Upper lobe of left lung (tissue), 6 donors: ENCODE results near the gene GJA9. TPM values are rescaled to one million over a fixed set of nuclear protein-coding genes. Genes with fewer than 3 reads are reported as not detected.

ENCODE experiments used
- ATAC-seq, 2 donors: fragments of 200-7000 bp; cut with Tn5 transposase; one replicate each; pipeline ENCODE4 v1.9.1; 2022; ENCODE audit warnings: mild to moderate bottlenecking in 2 of 2, moderate library complexity in 2 of 2; ENCODE audit not compliant: low FRiP score in 2 of 2
- DNase-seq, 2 donors: peaks; one replicate each; pipeline ENCODE4 v3.0.0-alpha.2; 2019 to 2020
- H3K27ac ChIP-seq, 4 donors: fragments of 200-600 bp; sonication (generic); one replicate each; pipeline ENCODE4 v1.5.1; 2016 to 2019
- H3K27me3 ChIP-seq, 4 donors: fragments of 200-600 bp; sonication (generic); one replicate each; pipeline ENCODE4 v1.5.1; 2017 to 2019
- H3K36me3 ChIP-seq, 4 donors: fragments of 200-600 bp; sonication (generic); one replicate each; pipeline ENCODE4 v1.5.1; 2016 to 2019
- H3K4me1 ChIP-seq, 4 donors: fragments of 200-600 bp; sonication (generic); one replicate each; pipeline ENCODE4 v1.5.1; 2018 to 2019
- H3K4me3 ChIP-seq, 4 donors: fragments of 200-600 bp; sonication (generic); one replicate each; pipeline ENCODE4 v1.5.1; 2017 to 2019; ENCODE audit warnings: mild to moderate bottlenecking in 2 of 4, moderate library complexity in 1 of 4
- H3K9me3 ChIP-seq, 4 donors: fragments of 200-600 bp; sonication (generic); one replicate each; pipeline ENCODE4 v1.5.1; 2018 to 2019
- CTCF ChIP-seq, 6 experiments: fragments of 450-650 bp in 4 of 6; fragments of 200-600 bp in 2 of 6; sonication (generic) in 2 of 6; IDR thresholded peaks; one replicate each; pipeline ENCODE4 v1.5.1; 2016 to 2019; ENCODE audit warnings: antibody characterized with exemption in 6 of 6
- EP300 ChIP-seq, 4 donors: sonication (generic); formaldehyde crosslinking; IDR thresholded peaks; one replicate each; pipeline ENCODE4 v1.5.1; 2017; ENCODE audit warnings: antibody characterized with exemption in 4 of 4, control low read depth in 2 of 4
- POLR2A ChIP-seq, 4 donors: fragments of 450-650 bp; IDR thresholded peaks; one replicate each; pipeline ENCODE4 v1.5.1; 2016 to 2017; ENCODE audit warnings: antibody characterized with exemption in 4 of 4, mild to moderate bottlenecking in 2 of 4
- POLR2AphosphoS5 ChIP-seq, 2 donors: sonication (generic); formaldehyde crosslinking; IDR thresholded peaks; one replicate each; pipeline ENCODE4 v1.5.1; 2017; ENCODE audit warnings: antibody characterized with exemption in 2 of 2
- WGBS, 2 donors: methylation state at CpG; one replicate each; pipeline ENCODE4 v1.1.5; 2017 to 2018; 5-methylcytosine and 5-hydroxymethylcytosine counted together
- total RNA-seq, 6 donors: library from RNA; depleted of rRNA in 4 of 6; stranded (reverse); fragments of >200 nt in 4 of 6; gene quantifications; one replicate each; pipeline versions ENCODE4 v1.1.0 to v1.2.1, GENCODE V29; 2016 to 2021
- donor health status: DM: no; HTN: no; CAD: no; lungs with moderate emphysema.
- donor health status: DM: no; HTN: yes; CAD: no; lungs with severe emphysema.

GJA9 gene
- total RNA-seq, 6 donors from 2014 or later = not detected

DNA sequence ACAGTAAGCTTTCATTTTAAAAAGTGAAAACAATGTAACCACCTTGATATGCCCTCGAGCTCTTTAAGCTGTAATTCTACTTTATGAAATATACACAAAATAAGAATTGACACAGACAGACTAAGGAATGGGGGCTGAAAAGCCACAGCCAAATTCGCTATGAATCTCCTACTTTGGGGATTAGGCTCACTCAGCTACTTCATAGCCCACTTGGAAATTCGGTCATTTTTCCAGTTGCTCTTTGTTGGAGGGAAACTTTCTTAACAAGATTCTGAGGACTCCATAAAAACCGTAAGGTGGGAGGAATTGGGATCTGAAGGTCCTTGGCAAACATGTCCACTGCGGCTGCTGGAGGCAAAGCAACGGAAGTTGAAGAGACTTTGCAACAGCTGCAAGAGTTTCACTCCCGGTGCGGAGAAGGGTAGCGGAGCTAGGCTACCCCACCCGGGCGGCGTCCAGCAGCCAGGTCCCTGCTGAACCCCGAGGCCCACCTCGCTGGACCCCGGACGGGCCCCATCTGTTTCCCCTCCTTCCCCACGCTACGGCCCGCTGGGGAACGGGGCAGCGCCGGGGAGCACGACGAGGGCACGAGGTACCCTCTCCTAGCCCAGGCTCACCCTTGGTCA is 8.9 kb downstream of the GJA9 start:
- 4 to 16% methylated on average over 5 to 25 of the region's 25 CpGs for WGBS, 2 donors
- ATAC-seq = peak in 1 of 2 donors; percentile 48

DNA sequence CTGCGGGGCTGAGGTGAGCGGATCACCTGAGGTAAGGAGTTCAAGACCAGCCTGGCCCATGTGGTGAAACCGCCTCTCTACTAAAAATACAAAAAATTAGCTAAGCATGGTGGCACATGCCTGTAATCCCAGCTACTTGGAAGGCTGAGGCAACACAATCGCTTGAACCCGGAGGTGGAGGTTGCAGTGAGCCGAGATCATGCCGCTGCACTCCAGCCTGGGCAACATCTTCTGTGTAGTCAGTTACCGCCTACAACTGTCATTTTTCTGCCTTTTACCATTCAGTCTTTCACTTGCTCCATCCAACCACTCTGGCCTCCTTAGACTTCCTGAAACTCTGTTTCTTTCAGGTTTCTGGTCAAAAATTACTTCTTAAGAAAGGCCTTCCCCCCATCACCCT is 10.4 kb downstream of the GJA9 start:
- H3K36me3 ChIP-seq = peaks cover 0 to 7% (median 4%) of the 10 kb centered on the region in 4 donors
- no peak overlapping the region for H3K4me3 ChIP-seq
- H3K27ac ChIP-seq = no peak overlapping the region
- H3K4me1 ChIP-seq = peaks cover 13 to 17% (median 15%) of the 10 kb centered on the region in 4 donors
- no peak for TF ChIP-seq EP300 (IDR thresholded peaks at IDR 0.05)
- ATAC-seq (no peak), DNase-seq (no peak)
- WGBS, 2 donors = 93 to 94% methylated on average over 8 of the region's 8 CpGs
- no peaks in the 10 kb centered on the region for H3K9me3 ChIP-seq
- H3K27me3 ChIP-seq = no peaks in the 10 kb centered on the region

More for the DNA sequence above, 8.9 kb downstream of the GJA9 start:
- Histone ChIP-seq H3K27me3 (no peaks in the 10 kb centered on the region), H3K4me1 (peaks cover 13 to 17% (median 15%) of the 10 kb centered on the region in 4 donors), H3K4me3 (peak overlapping the region; percentile 71 to 97 (median 80)), H3K36me3 (no peaks in the 10 kb centered on the region), H3K9me3 (no peaks in the 10 kb centered on the region), H3K27ac (peak overlapping the region; percentile 15 to 85 (median 66))
- TF ChIP-seq POLR2AphosphoS5 (IDR thresholded peaks at IDR 0.05) (no peak), POLR2A (IDR thresholded peaks at IDR 0.05) (no peak), CTCF (IDR thresholded peaks at IDR 0.05) (no peak), EP300 (IDR thresholded peaks at IDR 0.05) (no peak)
- DNase-seq = peak in 1 of 2 donors; percentile 26

DNA sequence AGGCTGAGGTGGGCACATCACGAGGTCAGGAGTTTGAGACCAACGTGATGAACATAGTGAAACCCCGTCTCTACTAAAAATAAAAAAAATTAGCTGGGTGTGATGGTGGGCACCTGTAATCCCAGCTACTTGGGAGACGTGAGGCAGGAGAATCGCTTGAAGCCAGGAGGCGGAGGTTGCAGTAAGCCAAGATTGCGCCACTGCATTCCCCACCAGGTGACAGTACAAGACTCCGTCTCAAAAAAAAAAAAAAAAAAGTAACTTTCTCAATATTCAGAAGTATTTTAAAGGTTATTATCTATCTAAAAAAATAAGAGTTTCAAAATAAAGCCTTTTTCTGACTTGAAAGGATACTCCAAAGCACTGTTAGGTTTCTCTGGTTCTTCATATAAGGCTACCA is 14.2 kb downstream of the GJA9 start:
- Histone ChIP-seq H3K36me3 (peaks cover 0 to 13% (median 4%) of the 10 kb centered on the region in 4 donors), H3K27me3 (no peaks in the 10 kb centered on the region), H3K9me3 (no peaks in the 10 kb centered on the region), H3K27ac (no peak overlapping the region), H3K4me3 (no peak overlapping the region), H3K4me1 (peaks cover 4 to 15% (median 7%) of the 10 kb centered on the region in 4 donors)
- no peak for TF ChIP-seq CTCF (IDR thresholded peaks at IDR 0.05)
- no peak for TF ChIP-seq POLR2A (IDR thresholded peaks at IDR 0.05)
- TF ChIP-seq POLR2AphosphoS5 (IDR thresholded peaks at IDR 0.05) = no peak
- TF ChIP-seq EP300 (IDR thresholded peaks at IDR 0.05) = no peak
- ATAC-seq (no peak), DNase-seq (no peak)
- WGBS, 2 donors = 87 to 88% methylated on average over 8 of the region's 8 CpGs

DNA sequence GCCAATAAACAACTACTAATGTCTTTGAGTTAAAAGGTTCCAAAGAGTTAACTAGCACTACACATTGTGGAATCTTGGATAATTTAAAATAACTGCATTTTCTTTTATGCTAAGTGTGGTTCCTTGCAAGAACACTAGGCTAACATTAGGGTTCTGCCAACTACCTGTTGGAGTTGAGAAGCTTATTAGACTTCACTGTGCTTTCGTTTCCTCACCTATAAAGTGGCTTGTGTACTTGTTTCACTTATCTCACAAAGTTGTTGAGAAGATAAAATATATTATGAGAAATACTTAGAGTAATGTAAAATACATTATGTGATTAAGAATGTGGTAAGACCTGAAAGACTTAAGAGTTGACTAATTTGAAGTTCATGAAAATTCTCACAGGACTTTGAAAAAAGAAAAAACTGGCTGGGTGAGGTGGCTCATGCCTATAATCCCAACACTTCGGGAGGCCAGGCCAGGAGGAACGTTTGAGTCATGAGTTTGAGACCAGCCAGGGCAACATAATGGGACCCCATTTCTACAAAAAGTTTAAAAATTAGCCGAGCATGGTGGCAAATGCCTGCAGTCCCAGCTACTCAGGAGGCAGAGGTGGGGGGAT is 16.2 kb downstream of the GJA9 start:
- no peak for DNase-seq
- WGBS, 2 donors = 79 to 80% methylated on average over 4 of the region's 4 CpGs

More for the DNA sequence above, 16.2 kb downstream of the GJA9 start:
- Histone ChIP-seq H3K4me1 (peaks cover 12 to 32% (median 18%) of the 10 kb centered on the region in 4 donors), H3K4me3 (no peak overlapping the region), H3K27ac (no peak overlapping the region), H3K36me3 (peaks cover 0 to 13% (median 4%) of the 10 kb centered on the region in 4 donors), H3K27me3 (no peaks in the 10 kb centered on the region), H3K9me3 (no peaks in the 10 kb centered on the region)
- ATAC-seq = no peak
- no peak for TF ChIP-seq CTCF (IDR thresholded peaks at IDR 0.05)
- no peak for TF ChIP-seq POLR2A (IDR thresholded peaks at IDR 0.05)
- no peak for TF ChIP-seq POLR2AphosphoS5 (IDR thresholded peaks at IDR 0.05)
- no peak for TF ChIP-seq EP300 (IDR thresholded peaks at IDR 0.05)
